K562 (cell line): ENCODE results near the gene NDUFA5.
"Not testable (repeated sequence)": the region's sequence is repeated elsewhere in the genome, so short reads cannot be mapped to it uniquely, and the experiment has no call there.

Experiments
- ARNT ChIP-seq, 2 experiments: fragments of 450-650 bp; IDR thresholded peaks; 2 replicates each; pipeline ENCODE4 v1.6.1; 2016; ENCODE audit warnings: mild to moderate bottlenecking in 1 of 2
- MYBL2 ChIP-seq, 2 experiments: fragments of 450-650 bp in 1 of 2; sonication (generic) in 1 of 2; formaldehyde crosslinking in 1 of 2; IDR thresholded peaks; 2 replicates each; pipeline versions ENCODE4 v1.6.1 to v1.8.1; 2017 to 2022; ENCODE audit warnings: borderline replicate concordance in 1 of 2, inconsistent platforms in 1 of 2, low read depth in 1 of 2, mild to moderate bottlenecking in 1 of 2, missing genetic modification reagents in 1 of 2, moderate library complexity in 1 of 2
- POLR2A ChIP-seq: fragments of 450-650 bp; conservative IDR thresholded peaks from 2 replicates; pipeline ENCODE4 v1.6.1; 2016
- THRB ChIP-seq: fragments of 450-650 bp; formaldehyde crosslinking; conservative IDR thresholded peaks from 2 replicates; pipeline ENCODE4 v1.4.0; 2022; ENCODE audit warnings: mild to moderate bottlenecking, missing genetic modification characterization
- TF ChIP-seq, protein P1 (sequence below), 2 experiments: fragments of 450-650 bp in 1 of 2; IDR thresholded peaks; 2 replicates each; pipeline ENCODE4 v1.6.1; 2011 to 2017; ENCODE audit warnings: low read depth in 2 of 2, antibody characterized with exemption in 1 of 2, borderline replicate concordance in 1 of 2, low read length in 1 of 2, mild to moderate bottlenecking in 1 of 2, mixed read lengths in 1 of 2; ENCODE audit not compliant: control insufficient read depth in 1 of 2

DNA sequence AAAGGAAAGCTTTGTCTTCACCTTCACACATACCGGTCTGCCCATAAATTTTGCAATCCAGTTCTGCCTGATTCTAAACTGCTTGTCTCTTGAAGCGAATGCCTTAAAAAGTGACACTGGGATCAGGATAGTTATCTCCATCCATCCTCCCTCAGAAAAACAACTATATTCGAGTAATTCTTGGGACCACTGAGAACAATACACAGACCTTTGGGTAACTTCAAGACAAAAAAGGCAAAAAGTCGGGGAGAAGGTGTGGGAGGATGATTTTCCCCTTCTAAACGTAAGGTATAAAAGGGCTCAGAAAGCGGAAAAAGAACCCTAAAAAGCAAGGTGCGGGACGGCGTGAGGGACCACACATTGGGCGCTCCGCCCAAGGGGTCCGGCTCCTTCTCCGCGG lies 25.3 kb downstream of the NDUFA5 start:
- TF ChIP-seq MYBL2 (IDR thresholded peaks at IDR 0.05; ENCODE audit: low read depth); MYBL2 (CRISPR knock-in tag; IDR thresholded peaks at IDR 0.05; ENCODE audit: borderline replicate concordance); ARNT (IDR thresholded peaks at IDR 0.05); THRB (CRISPR knock-in tag); POLR2A: not testable (repeated sequence)
- TF ChIP-seq, protein P1, sequence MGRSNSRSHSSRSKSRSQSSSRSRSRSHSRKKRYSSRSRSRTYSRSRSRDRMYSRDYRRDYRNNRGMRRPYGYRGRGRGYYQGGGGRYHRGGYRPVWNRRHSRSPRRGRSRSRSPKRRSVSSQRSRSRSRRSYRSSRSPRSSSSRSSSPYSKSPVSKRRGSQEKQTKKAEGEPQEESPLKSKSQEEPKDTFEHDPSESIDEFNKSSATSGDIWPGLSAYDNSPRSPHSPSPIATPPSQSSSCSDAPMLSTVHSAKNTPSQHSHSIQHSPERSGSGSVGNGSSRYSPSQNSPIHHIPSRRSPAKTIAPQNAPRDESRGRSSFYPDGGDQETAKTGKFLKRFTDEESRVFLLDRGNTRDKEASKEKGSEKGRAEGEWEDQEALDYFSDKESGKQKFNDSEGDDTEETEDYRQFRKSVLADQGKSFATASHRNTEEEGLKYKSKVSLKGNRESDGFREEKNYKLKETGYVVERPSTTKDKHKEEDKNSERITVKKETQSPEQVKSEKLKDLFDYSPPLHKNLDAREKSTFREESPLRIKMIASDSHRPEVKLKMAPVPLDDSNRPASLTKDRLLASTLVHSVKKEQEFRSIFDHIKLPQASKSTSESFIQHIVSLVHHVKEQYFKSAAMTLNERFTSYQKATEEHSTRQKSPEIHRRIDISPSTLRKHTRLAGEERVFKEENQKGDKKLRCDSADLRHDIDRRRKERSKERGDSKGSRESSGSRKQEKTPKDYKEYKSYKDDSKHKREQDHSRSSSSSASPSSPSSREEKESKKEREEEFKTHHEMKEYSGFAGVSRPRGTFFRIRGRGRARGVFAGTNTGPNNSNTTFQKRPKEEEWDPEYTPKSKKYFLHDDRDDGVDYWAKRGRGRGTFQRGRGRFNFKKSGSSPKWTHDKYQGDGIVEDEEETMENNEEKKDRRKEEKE (IDR thresholded peaks at IDR 0.05; ENCODE audit: borderline replicate concordance in 1 of 2, control insufficient read depth in 1 of 2, low read depth in 2 of 2, low read length in 1 of 2) = not testable (repeated sequence)
